ENCODE data around the gene TRUB1.

- TF ChIP-seq GATA2 (IDR thresholded peaks at IDR 0.05; ENCODE audit: low read depth, low read length) (no peak), GATA3 (IDR thresholded peaks at IDR 0.05; ENCODE audit: low read depth, low read length) (no peak)
Measured at GRCh38 chr10:114973306-114973705, 35.3 kb downstream of the TRUB1 start.

All from SH-SY5Y (cell line).